Measurements from ENCODE around the gene CAMK1D. TPM values are rescaled to one million over a fixed set of nuclear protein-coding genes. Genes with fewer than 3 reads are reported as not detected.

The CAMK1D gene
- total RNA-seq, 1 donor from 2014 or later, result 36.3 TPM

- TF ChIP-seq CTCF (IDR thresholded peaks at IDR 0.05), result no peak
- Mint-ChIP-seq H3K27ac (ENCODE audit: unreplicated experiment) (no peak overlapping the region), H3K27me3 (ENCODE audit: low read depth) (no peaks in the 10 kb centered on the region), H3K36me3 (ENCODE audit: low read depth) (no peaks in the 10 kb centered on the region), H3K9me3 (ENCODE audit: low read depth) (no peaks in the 10 kb centered on the region), H3K4me3 (ENCODE audit: unreplicated experiment) (no peak overlapping the region), H3K4me1 (ENCODE audit: low read depth) (peaks cover 16% of the 10 kb centered on the region)
- DNase-seq (ENCODE audit: low spot score), result no peak
Observed at GRCh38 chr10:12423896-12424295, 74.5 kb downstream of the CAMK1D start.

GRCh38 chr10:12427276-12427675 lies 77.9 kb downstream of the CAMK1D start:
- Mint-ChIP-seq H3K4me3 (ENCODE audit: unreplicated experiment) (no peak overlapping the region), H3K36me3 (ENCODE audit: low read depth) (no peaks in the 10 kb centered on the region), H3K9me3 (ENCODE audit: low read depth) (no peaks in the 10 kb centered on the region), H3K27me3 (ENCODE audit: low read depth) (no peaks in the 10 kb centered on the region), H3K27ac (ENCODE audit: unreplicated experiment) (no peak overlapping the region), H3K4me1 (ENCODE audit: low read depth) (peaks cover 3% of the 10 kb centered on the region)
- DNase-seq (ENCODE audit: low spot score), result no peak
- no peak for TF ChIP-seq CTCF (IDR thresholded peaks at IDR 0.05)

GRCh38 chr10:12428447-12429135 lies 79.2 kb downstream of the CAMK1D start:
- Mint-ChIP-seq H3K4me1 (ENCODE audit: low read depth) (peaks cover 3% of the 10 kb centered on the region), H3K36me3 (ENCODE audit: low read depth) (no peaks in the 10 kb centered on the region), H3K27me3 (ENCODE audit: low read depth) (no peaks in the 10 kb centered on the region), H3K4me3 (ENCODE audit: unreplicated experiment) (no peak overlapping the region), H3K27ac (ENCODE audit: unreplicated experiment) (no peak overlapping the region), H3K9me3 (ENCODE audit: low read depth) (no peaks in the 10 kb centered on the region)
- no peak for TF ChIP-seq CTCF (IDR thresholded peaks at IDR 0.05)
- DNase-seq (ENCODE audit: low spot score), result no peak

- H3K27ac Mint-ChIP-seq (ENCODE audit: unreplicated experiment), result no peak overlapping the region
- DNase-seq (ENCODE audit: low spot score), result no peak
- no peaks in the 10 kb centered on the region for H3K36me3 Mint-ChIP-seq (ENCODE audit: low read depth)
- no peak for TF ChIP-seq CTCF (IDR thresholded peaks at IDR 0.05)
- H3K27me3 Mint-ChIP-seq (ENCODE audit: low read depth), result no peaks in the 10 kb centered on the region
- H3K4me1 Mint-ChIP-seq (ENCODE audit: low read depth), result peaks cover 3% of the 10 kb centered on the region
- no peaks in the 10 kb centered on the region for H3K9me3 Mint-ChIP-seq (ENCODE audit: low read depth)
- H3K4me3 Mint-ChIP-seq (ENCODE audit: unreplicated experiment), result no peak overlapping the region
Observed at GRCh38 chr10:12430406-12430982, 81.1 kb downstream of the CAMK1D start.

GRCh38 chr10:12431151-12432101 lies 82.1 kb downstream of the CAMK1D start:
- no peak for DNase-seq (ENCODE audit: low spot score)
- no peak overlapping the region for H3K4me3 Mint-ChIP-seq (ENCODE audit: unreplicated experiment)
- peaks cover 3% of the 10 kb centered on the region for H3K4me1 Mint-ChIP-seq (ENCODE audit: low read depth)
- TF ChIP-seq CTCF (IDR thresholded peaks at IDR 0.05), result no peak
- H3K27ac Mint-ChIP-seq (ENCODE audit: unreplicated experiment), result no peak overlapping the region
- H3K36me3 Mint-ChIP-seq (ENCODE audit: low read depth), result no peaks in the 10 kb centered on the region
- no peaks in the 10 kb centered on the region for H3K9me3 Mint-ChIP-seq (ENCODE audit: low read depth)
- H3K27me3 Mint-ChIP-seq (ENCODE audit: low read depth), result no peaks in the 10 kb centered on the region
